Activated B cell treated with CpG ODN at 0.5 μM for 24 hours (primary cell): ENCODE measurements around the gene ANKRD65. TPM values are rescaled to one million over a fixed set of nuclear protein-coding genes. Genes with fewer than 3 reads are reported as not detected.

Source experiments
- ATAC-seq: fragments of 200-7000 bp; cut with Tn5 transposase; one replicate; pipeline ENCODE4 v1.10.0; 2021; ENCODE audit warnings: low read depth, mild to moderate bottlenecking, moderate library complexity
- CTCF ChIA-PET: fragments of 350-600 bp; sonication (Branson Sonifier 250); formaldehyde crosslinking; loops from one replicate; lab custom pipeline; 2021; ENCODE audit warnings: antibody characterized with exemption; lab: Charles Lee
- POLR2A ChIA-PET: fragments of 350-600 bp; sonication (Branson Sonifier 250); formaldehyde crosslinking; loops from one replicate; lab custom pipeline; 2021; ENCODE audit warnings: antibody characterized with exemption; lab: Charles Lee
- DNase-seq: peaks from one replicate; pipeline ENCODE4 v3.0.0; 2022
- H3K27ac Mint-ChIP-seq: one replicate; pipeline ENCODE4 v1.8.0; 2020; ENCODE audit warnings: mixed read lengths
- H3K27me3 Mint-ChIP-seq: one replicate; pipeline ENCODE4 v1.8.0; 2021; ENCODE audit warnings: mixed read lengths
- H3K36me3 Mint-ChIP-seq: one replicate; pipeline ENCODE4 v1.8.0; 2021; ENCODE audit warnings: low read depth, mixed read lengths
- H3K4me1 Mint-ChIP-seq: one replicate; pipeline ENCODE4 v1.8.0; 2021; ENCODE audit warnings: mixed read lengths
- H3K4me3 Mint-ChIP-seq: one replicate; pipeline ENCODE4 v1.8.0; 2020; ENCODE audit warnings: mild to moderate bottlenecking, mixed read lengths
- H3K9me3 Mint-ChIP-seq: one replicate; pipeline ENCODE4 v1.8.0; 2020; ENCODE audit warnings: mixed read lengths
- intact Hi-C: fragments of 100-400 bp; cut with micrococcal nuclease; formaldehyde crosslinking; loops from one replicate; pipeline ENCODE4 v1.15.1; 2024
- total RNA-seq: library from RNA; stranded (reverse); gene quantifications from 2 replicates; pipeline ENCODE4 v1.2.3, GENCODE V29; 2022
- TF ChIP-seq, protein P1 (sequence below): fragments of 200-600 bp; IDR thresholded peaks from one replicate; pipeline ENCODE4 v1.8.0; 2022; ENCODE audit warnings: antibody characterized with exemption, mild to moderate bottlenecking

Gene ANKRD65
- total RNA-seq, 1 donor from 2014 or later = 0.13 TPM

DNA sequence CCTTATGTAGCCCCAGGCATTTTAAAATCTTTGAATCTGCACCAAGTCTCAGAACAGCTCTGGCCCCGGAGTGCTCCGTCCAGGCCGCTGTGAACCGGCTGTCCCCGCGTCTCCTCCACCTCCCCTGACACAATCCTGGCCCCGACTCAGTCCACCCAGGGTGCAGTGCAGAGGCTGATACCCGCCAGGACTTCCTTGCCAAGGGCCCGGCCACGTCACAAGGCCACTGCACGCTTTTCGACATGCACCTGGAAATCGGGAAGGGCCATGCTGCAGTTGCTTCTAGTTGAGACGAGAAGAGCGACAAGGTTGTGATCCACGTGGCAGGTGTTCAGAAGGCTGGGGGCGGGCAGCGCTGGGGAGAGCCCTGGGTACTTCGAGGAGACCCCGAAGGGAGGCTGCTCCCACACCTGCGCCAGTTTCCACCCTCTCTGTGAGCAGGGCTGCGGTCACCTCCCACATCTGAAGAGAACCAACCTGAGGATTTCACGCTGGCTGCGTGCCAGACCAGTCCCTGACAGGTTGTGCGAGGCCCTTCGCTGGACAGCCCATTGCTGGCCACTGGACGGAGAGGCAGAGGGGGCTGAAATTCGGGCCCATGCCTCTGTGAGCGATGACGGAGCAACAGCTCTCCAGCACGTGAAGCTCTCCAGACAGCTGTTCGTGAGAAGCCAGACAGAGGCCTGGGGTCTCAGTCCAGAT, 21.1 kb upstream of the ANKRD65 start:
- intact Hi-C loops = loop anchor here (5.0 kb wide), 1 partner anchor 90 kb away; no protein-coding TSS in a partner anchor
- Mint-ChIP-seq H3K36me3 (no peaks in the 10 kb centered on the region), H3K4me1 (peaks cover 5% of the 10 kb centered on the region), H3K9me3 (no peaks in the 10 kb centered on the region), H3K27ac (no peak overlapping the region), H3K27me3 (peaks cover 6% of the 10 kb centered on the region), H3K4me3 (no peak overlapping the region)
- TF ChIP-seq, protein P1, sequence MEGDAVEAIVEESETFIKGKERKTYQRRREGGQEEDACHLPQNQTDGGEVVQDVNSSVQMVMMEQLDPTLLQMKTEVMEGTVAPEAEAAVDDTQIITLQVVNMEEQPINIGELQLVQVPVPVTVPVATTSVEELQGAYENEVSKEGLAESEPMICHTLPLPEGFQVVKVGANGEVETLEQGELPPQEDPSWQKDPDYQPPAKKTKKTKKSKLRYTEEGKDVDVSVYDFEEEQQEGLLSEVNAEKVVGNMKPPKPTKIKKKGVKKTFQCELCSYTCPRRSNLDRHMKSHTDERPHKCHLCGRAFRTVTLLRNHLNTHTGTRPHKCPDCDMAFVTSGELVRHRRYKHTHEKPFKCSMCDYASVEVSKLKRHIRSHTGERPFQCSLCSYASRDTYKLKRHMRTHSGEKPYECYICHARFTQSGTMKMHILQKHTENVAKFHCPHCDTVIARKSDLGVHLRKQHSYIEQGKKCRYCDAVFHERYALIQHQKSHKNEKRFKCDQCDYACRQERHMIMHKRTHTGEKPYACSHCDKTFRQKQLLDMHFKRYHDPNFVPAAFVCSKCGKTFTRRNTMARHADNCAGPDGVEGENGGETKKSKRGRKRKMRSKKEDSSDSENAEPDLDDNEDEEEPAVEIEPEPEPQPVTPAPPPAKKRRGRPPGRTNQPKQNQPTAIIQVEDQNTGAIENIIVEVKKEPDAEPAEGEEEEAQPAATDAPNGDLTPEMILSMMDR = no peak
- ChIA-PET POLR2A (interaction anchor here (1.4 kb wide), 1 partner anchor 35 kb away, joined by 3 read pairs; no protein-coding TSS in a partner anchor), CTCF (interaction anchor here (1.8 kb wide), 1 partner anchor 62 kb away, joined by 5 read pairs; no protein-coding TSS in a partner anchor)
- ATAC-seq (no peak), DNase-seq (no peak)

DNA sequence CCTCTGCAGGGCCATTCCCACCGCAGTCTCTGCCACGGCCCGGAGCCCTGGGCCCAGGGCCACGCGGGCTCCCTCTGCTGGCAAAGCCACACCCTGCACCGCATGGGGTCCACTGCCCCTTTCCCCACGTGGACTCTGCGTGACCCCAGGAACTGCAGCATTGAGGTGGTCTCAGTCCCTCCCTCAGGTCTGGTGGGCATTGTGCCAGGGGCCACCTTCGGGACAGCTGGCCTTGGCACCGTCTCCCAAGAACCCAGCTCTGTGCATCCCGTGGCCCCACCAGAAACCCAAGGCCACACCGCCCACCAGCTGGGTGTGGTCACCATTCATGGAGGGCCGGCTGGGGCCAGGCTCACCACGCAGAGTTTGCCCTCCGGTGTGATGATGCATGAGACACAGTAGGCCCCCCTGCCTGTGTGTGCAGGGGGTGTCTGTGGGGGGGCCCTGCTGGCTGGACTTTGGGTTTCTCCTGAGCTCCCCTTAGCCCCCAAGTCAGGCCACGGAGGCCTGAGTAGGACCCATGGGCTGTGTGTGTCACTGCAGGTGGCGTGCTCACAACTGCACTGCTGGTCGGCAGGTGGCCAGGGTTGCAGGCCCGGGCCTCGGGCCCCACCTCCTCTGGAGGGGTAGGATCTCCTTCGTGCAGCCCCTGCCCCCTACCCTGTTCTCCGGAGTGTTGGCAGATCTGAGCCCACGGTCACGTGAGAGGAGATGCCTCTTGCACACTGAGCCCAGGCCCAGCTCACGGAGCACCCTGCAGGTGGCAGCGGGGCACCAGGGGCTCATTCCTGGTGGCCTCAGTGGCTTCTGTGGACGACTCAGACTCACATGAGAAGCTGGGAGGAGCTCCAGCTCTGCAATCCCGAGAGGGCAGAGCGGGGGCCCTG, 20.2 kb upstream of the ANKRD65 start:
- ATAC-seq (peak; percentile 96), DNase-seq (peak; percentile 61)
- peaks cover 9% of the 10 kb centered on the region for H3K27me3 Mint-ChIP-seq
- peaks cover 8% of the 10 kb centered on the region for H3K4me1 Mint-ChIP-seq
- TF ChIP-seq, protein P1 = peak; percentile 57
- no peaks in the 10 kb centered on the region for H3K9me3 Mint-ChIP-seq
- ChIA-PET CTCF (interaction anchor here (0.6 to 1.8 kb wide), 6 partner anchors 10 to 63 kb away, joined by 3 to 5 read pairs (median 3); no protein-coding TSS in a partner anchor), POLR2A (interaction anchor here (1.1 to 1.4 kb wide), 2 partner anchors 34 to 66 kb away, joined by 3 to 4 read pairs; partner anchors contain the start of gene AURKAIP1)
- no peak overlapping the region for H3K4me3 Mint-ChIP-seq
- no peak overlapping the region for H3K27ac Mint-ChIP-seq
- H3K36me3 Mint-ChIP-seq = no peaks in the 10 kb centered on the region
- intact Hi-C loops = loop anchor here (2.0 to 5.0 kb wide), 2 partner anchors 89 to 456 kb away; no protein-coding TSS in a partner anchor

DNA sequence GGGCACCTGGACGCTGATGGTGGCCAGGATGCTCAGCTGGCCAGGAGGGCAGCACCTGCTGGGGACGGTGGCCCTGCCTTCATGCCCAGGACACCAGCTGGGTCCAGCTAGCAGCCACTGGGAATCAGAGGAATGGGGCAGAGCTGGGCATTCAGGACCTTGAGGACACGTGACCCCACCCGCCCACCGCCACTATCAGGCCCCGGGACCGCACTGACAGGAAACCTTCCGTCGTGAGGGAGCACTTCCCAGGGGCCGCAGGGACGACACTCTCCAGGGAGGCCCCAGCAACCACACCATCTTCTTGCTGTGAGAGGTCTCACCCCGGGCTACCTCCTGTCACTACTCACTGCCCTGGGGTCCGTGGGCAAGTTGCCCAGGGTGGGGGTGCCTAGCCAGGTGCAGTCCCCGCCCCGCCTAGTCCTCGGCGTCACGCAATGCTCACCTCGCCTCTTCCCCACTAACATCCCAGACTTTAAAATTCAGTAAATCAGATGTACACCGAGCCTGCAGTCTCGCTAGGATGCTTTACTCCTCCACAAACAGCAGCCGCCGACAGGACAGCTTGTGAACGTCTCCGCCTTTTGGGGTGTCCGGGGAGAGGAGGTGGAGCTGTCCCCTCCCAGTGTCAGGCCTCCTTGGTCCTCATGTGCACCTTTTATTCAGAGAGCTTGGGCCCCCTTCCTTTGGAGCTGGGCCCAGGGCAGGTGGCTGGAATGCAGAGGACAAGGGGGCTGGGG, 19.4 kb upstream of the ANKRD65 start:
- DNase-seq (no peak), ATAC-seq (no peak)
- intact Hi-C loops = loop anchor here (2.0 to 5.0 kb wide), 2 partner anchors 88 to 456 kb away; no protein-coding TSS in a partner anchor
- Mint-ChIP-seq H3K4me3 (no peak overlapping the region), H3K27me3 (peaks cover 10% of the 10 kb centered on the region), H3K36me3 (no peaks in the 10 kb centered on the region), H3K9me3 (no peaks in the 10 kb centered on the region), H3K27ac (no peak overlapping the region), H3K4me1 (peaks cover 12% of the 10 kb centered on the region)
- TF ChIP-seq, protein P1 = no peak
- CTCF ChIA-PET = interaction anchor here (0.6 to 1.5 kb wide), 6 partner anchors 9 to 64 kb away, joined by 3 to 4 read pairs (median 3); no protein-coding TSS in a partner anchor
- POLR2A ChIA-PET = interaction anchor here (1.1 to 1.4 kb wide), 2 partner anchors 33 to 65 kb away, joined by 3 to 4 read pairs; partner anchors contain the start of gene AURKAIP1

DNA sequence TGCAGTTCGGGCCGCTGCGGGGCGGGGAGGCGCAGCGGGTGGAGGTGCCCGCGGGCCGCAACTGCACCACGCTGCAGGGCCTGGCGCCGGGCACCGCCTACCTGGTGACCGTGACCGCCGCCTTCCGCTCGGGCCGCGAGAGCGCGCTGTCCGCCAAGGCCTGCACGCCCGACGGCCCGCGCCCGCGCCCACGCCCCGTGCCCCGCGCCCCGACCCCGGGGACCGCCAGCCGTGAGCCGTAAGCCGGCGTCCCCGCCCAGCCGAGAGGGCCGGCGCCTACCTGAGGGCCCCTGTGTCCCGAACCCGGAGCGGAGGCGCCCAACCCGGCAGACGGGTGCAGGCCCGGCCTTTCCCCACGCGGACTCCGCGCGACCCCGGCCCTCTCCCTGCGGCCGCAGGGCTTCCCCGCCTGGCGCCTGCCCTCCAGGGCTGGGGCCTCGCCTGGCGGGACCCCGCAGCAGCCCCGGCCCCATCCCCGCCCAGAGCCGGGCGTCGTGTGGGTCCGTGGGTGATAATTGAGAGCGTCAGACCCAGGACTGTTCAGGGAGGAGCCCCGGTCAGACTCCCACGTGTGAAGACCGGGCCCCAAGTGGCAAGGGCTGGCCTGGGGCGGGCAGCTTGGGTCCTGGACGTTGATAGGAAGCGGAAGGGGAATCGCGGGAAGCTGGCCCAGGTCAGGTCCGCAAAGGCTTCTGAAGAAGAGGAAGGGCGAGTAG, 18.6 kb upstream of the ANKRD65 start:
- H3K4me3 Mint-ChIP-seq = no peak overlapping the region
- no peak overlapping the region for H3K27ac Mint-ChIP-seq
- ATAC-seq = no peak
- no peaks in the 10 kb centered on the region for H3K36me3 Mint-ChIP-seq
- no peak for DNase-seq
- peaks cover 17% of the 10 kb centered on the region for H3K4me1 Mint-ChIP-seq
- peaks cover 14% of the 10 kb centered on the region for H3K27me3 Mint-ChIP-seq
- intact Hi-C loops = loop anchor here (2.0 to 5.0 kb wide), 2 partner anchors 87 to 455 kb away; no protein-coding TSS in a partner anchor
- H3K9me3 Mint-ChIP-seq = no peaks in the 10 kb centered on the region
- TF ChIP-seq, protein P1 = no peak
- ChIA-PET CTCF (interaction anchor here (1.0 to 1.4 kb wide), 3 partner anchors 16 to 65 kb away, joined by 3 read pairs; no protein-coding TSS in a partner anchor), POLR2A (interaction anchor here (1.1 kb wide), 1 partner anchor 65 kb away, joined by 4 read pairs; the partner anchor contains the start of gene AURKAIP1)
